RKO (cell line): Measurements from ENCODE around the gene DMXL1.
"Not testable (repeated sequence)": the region's sequence is repeated elsewhere in the genome, so short reads cannot be mapped to it uniquely, and the experiment has no call there.

Experiments used
- DNase-seq: peaks from one replicate; pipeline ENCODE4 v3.0.0-alpha.2; 2016; ENCODE audit warnings: low spot score

The DMXL1 gene

DNA sequence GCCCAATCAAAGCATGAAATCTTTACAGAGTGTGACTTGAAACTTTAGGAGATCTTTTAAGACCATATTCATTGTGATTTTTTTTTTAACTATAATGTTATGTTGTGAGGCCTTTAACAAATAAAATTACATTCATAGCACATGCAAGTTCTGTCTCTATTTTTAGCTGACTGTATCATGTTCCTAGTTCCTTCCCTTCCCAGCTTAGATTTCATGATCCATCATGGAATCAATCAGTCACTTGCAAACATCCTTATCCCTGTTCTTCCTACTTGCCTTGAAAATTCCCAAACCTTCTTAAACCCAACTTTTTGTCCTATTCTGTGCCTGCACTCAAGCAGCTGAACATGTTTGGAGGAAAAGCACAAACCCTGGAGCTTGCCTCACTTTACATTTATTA lies 141.8 kb downstream of the DMXL1 start:
- DNase-seq, result no peak

DNA sequence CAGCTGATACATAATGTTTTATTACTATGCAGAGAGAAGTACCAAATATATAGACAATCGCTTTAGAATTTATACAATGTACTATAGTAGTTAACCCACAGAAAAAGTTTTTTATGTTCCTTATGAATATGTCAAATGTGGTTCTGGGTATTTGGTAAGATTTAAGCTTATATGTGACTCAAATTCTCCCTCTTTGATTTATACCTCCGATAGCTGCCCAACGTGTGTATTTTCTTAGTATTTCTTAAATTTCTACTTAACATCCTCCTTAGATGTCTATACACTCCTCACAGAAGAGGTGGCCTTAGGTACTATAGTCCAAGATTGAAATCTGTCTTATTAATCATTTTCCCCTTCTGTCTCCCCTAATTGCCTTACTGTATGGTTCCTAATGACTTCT lies 146.3 kb downstream of the DMXL1 start:
- DNase-seq, result no peak

DNA sequence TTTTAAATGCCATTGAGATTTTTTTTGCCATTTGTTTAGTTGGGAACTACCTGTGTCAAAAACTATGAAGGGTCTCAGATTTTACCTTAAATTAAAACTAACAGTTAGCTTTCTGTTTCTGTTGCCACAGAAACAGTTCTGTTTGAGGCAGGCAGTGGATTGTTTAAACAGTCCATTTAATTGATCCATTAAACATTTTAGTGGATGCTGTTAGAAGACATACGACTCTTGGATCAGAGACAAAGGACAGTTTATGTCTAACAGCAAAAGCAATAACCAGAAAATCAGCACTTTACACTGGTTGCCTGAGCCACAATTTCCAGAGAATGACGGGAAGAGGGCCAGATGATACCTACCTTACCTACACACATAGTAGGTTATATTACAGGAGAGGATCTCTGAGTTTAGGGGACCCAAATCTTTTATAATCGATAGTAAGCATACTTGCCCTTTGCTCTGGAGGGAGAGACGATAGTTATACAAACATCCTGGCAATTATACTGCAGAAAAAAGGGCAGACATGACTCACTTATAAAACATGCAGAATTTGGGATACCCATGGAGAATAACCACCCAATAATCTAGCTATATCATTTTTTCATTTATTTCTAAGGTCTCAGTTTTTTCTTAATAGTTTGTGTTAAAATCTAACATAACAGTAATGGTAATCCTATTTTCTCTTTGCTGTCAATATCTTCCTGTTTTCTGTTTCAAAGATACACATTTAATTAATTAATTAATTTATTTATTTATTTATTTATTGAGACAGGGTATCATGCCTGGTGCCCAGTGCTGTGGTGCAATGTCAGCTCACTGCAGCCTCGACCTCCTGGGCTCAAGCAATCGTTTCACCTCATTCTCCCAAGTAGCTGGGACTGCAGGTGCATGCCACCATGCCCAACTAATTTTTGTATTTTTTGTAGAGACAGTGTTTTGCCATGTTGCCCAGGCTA lies 148.2 kb downstream of the DMXL1 start:
- no peak for DNase-seq

DNA sequence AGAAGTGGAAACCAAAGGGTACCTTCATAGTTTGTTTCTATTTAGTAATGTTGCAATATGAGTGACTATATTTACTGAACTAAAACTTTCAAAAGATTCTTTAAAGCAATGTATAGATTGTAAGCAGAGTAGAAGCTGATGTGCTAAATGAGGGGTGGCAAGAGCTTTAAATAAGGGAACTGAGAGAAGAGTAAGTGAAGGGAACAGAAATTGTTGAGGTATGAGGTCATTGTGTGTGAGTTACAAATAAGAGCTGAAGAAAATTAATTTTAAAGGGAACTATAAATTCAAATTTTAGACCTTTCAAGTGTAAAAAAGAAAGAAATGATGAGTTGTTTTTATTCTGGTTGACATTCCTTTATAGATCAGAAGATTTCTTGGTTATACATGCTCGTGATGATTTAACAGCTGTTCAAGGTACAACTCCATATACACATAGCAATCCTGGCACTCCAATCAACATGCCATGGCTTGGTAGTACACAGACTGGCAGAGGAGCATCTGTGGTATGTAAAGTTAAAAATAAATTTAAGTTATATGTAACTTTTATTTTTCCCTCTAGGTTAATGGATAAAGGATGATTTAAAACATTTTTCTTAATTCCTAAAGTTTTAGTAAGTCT lies 149.8 kb downstream of the DMXL1 start:
- no peak for DNase-seq

DNA sequence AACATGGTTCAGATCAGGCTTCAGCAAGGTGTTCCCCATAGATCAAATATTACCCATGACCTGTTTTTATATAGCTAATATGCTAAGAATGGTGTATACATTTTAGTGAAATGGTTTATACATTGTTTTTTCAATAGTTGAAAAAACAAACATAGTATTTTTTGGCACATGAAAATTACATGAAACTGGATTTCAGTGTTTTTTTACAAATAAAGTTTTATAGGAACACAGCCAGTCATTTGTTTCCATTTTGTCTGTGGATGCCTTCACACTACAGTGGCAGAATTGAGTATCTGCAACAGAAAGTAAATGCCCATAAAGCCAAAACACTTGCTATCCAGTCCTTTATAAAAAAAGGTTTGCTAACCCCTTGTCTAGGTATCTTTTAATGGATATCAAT lies 150.4 kb downstream of the DMXL1 start:
- DNase-seq, result no peak

DNA sequence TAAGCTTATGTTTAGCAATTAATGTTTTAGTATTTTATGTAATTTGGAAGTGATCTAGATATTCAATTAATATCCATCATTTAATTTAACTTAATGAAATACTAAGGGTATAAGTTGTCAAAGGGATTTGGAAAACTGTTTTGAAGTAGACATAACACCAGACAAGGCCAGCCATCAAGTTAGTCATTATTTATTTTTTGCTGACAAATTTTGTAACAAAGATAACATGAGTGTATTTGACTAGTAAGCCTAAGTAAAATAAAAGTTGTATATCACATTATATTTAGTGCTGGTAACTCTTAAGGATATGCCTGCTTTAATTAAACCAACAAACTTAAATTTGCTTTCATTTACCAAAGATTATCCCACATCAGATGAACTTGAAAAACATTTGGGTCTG lies 159.1 kb downstream of the DMXL1 start:
- DNase-seq, result no peak

DNA sequence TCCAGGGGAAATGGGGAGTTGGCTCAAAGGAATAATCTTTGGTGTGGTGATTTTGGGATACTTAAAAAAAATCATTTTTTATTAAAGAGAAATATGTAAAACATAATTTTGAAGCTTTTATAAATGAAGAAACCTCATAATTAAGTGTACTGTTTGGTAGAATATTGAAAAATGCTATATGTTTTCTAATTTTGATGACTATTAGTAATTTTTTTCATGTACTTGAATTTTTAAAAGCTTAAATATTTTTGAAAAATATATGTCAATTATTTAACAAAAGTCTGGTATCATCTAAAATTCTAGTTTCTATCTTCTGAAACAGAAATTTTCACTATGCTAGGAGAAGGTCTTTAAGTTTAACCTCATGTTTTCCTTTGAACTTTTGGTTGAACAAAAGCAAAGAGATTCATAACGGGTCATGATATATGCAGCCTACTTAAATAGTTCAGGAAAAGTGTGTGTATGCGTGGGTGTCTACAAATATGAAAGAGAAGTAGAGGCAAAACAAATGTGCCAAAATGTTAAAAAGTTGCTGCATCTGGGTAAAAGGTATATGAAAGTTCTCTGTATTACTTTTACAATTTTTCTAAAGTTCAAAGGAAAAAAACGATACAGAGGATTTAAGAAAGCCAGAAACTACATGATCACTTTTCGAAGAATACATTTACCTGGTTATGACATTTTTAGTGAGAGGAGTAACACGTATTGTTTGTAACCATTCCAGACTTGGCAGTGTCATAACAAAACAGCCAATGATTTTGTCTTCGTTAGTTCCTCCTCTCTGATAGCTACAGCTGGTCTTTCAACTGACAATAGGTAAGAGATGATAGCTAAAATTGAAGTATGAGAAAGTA lies 167.6 kb downstream of the DMXL1 start:
- DNase-seq, result no peak

DNA sequence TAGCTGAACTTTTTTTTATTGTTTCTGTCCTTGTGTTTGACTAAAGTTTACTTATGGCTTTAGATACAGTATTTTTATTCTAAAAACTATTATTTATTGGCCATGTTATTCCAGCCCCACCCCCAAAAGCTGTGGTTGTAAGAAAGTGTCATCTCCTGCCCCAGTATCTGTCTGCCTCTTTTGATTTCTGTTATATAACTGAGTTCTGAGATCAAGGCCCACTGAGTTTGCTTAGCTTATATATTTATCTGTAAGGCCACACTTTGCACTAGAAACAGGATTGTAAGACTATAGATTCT lies 168.2 kb downstream of the DMXL1 start:
- DNase-seq, result no peak

DNA sequence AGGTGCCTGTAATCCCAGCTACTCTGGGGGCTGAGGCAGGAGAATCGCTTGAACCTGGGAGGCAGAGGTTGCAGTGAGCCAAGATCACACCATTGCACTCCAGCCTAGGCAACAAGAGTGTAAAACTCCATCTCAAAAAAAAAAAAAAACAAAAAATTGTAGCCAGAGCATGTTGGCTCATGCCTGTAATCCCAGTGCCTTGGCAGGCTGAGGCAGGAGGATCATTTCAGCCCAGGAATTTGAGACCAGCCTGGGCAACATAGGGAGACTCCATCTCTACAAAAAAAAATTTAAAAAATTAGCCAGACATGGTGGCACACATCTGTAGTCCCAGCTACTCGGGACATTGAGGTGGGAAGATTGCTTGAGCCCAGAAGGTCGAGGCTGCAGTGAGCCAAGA lies 168.9 kb downstream of the DMXL1 start:
- DNase-seq, result not testable (repeated sequence)

DNA sequence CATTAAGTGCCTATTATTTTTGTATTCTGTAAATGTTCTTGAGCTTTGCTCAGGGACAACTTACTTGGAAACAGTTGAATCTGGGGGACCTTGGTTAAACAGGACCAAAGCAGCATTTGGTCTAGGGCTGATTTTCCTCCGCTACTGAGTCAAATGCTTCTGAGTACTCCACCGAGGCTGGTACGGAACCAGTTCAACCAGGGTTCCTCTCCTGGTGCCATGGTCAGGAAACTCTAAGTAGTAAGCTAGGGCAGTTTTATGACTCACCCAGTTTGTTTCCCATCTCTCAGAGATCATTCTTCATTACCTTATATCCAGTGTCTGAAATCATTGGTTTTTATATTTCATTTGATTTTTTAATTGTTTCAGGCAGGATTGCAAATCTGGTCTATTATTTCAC lies 173.0 kb downstream of the DMXL1 start:
- DNase-seq, result no peak

DNA sequence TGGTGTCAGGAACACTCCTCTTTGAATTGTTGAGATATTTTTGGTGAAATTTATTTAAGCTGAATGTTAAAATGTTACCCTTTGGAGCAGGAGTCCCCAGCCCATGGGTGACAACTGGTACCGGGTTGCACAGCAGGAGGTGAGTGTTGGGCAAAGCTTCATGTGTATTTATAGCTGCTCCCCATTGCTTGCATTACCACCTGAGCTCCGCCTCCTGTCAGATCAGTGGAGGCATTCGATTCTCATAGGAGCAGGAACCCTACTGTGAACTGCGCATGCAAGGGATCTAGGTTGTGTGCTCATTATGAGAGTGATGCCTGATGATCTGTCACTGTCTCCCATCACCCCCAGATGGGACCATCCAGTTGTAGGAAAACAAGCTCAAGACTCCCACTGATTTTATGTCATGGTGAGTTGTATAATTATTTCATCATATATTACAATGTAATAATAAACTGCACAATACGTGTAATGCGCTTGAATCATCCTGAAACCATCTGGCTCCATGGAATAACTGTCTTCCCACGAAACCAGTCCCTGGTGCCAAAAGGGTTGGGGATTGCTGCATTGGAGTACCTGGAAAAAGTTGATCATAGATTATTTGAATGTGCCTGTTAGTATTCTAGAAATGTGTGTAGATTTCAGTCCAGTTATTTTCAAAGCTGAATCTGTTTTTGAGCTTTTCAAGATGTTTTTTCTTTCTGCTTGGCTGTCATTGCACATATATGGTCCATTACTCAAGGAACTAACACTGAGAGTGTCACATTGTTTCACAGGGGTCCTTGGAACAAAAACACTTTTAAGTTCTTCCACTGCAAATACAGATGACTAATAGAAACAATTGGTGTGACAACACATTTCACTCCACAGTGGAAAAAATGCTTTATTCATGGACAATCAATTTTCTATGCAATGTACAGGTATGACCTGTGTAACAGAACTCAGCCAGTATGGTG lies 180.3 kb downstream of the DMXL1 start:
- DNase-seq, result no peak

DNA sequence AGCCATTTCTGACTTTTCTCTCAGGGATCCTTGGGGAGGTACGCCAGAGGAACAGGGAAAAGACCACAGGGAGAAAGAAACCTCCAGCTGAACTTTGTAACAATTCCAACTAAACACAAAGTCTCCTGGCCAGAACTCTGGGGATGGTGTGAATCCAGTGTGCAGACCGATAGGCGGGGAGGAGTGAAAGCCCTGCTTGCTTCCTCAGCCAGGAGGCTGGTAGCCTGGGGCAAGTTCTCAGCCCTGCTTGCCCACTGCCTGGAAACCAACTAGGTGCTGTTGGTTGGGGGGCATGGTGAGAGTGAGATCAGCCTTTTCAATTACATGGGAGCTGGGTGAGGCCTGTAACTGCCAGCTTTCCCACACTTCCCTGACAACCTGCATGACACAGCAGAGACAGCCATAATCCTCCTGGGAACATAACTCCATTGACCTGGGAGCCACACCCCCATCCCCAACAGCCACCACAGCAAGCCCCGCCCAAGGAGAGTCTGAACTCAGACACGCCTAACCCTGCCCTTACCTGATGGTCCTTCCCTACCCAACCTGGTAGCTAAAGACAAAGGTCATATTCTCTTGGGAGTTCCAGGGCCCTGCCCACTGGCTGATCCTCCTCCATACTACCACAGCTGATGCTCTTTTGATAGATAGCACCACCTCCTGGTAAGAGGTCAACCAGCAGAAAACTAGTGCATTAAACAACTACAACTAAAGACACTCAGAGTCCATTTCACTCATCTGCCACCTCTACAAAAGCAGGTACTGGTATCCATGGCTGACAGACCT lies 184.9 kb downstream of the DMXL1 start:
- DNase-seq, result peak; percentile 27

DNA sequence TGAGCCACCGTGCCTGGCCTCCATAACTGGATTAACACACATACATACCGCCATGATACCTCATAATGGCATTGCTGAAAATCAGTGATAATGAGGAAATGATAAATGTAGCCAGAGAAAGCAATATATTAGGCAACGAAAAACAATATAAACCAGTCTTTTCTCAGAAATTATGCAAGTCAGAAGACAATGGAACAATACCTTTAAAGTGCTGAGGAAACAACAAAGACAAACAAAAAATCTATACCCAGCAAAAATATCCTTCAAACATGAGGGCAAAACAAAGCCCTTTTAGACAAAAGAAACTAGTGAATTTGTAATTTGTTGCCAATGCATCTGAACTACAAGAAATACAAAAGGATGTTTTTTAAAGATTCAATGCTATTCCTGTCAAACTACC lies 186.7 kb downstream of the DMXL1 start:
- no peak for DNase-seq

DNA sequence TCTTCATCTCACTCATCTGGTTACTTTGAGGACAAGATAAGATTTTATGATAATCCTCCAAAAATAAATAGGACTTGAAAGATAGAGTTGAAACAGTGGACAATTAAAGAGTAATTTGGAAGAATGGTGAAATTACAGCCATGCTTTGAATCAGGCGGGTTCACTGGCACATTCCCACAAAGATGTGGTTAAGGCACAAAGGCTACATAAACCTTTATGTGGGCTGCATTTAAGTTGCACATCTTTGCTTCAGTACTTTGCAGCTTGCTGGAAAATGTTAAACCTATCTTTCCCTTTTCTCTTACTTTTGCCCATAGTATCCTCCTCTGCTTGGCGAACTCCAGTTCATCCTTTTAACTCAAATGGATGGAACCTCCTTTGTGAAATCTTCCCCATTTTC lies 192.8 kb downstream of the DMXL1 start:
- no peak for DNase-seq

DNA sequence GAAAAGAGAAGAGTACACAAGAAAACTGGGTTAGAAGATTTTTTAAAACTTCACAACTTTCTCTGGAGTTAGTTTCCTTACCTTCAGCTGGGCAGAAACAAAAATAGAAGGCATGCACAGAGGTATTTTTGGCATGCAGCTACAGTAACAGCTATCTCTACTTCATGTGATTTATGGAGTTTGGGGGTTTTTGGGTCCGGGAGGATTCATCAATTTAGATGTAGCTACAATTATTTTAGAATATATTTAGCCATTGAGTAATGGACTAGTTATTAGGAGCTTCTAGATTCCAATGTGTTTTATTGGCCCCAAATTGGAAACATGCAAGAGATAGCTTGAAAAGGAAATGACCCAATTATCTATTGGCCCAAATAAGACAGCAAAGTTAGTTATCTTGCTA lies 193.3 kb downstream of the DMXL1 start:
- DNase-seq, result no peak

DNA sequence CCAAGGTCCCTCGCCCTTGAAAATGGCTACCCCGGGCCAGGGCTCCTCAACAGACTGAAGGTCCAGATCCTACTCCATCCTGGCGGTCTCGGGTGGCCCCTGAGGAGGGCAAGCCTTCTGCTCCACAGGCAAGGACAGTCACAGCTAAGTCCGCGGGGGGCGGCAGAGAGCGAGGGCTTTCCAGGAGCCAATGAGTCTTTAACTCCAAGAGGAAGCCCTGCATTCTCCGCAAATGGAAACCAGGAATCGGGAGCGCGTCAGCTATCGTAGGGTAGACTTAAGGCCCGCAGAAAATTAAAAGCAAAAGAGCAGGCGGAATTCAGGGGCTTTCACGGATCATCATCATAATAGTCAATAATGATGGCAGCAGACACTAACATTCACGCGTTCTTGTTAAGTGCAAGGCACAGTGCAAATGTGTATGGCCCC lies 197.1 kb downstream of the DMXL1 start:
- peak; percentile 96 for DNase-seq

DNA sequence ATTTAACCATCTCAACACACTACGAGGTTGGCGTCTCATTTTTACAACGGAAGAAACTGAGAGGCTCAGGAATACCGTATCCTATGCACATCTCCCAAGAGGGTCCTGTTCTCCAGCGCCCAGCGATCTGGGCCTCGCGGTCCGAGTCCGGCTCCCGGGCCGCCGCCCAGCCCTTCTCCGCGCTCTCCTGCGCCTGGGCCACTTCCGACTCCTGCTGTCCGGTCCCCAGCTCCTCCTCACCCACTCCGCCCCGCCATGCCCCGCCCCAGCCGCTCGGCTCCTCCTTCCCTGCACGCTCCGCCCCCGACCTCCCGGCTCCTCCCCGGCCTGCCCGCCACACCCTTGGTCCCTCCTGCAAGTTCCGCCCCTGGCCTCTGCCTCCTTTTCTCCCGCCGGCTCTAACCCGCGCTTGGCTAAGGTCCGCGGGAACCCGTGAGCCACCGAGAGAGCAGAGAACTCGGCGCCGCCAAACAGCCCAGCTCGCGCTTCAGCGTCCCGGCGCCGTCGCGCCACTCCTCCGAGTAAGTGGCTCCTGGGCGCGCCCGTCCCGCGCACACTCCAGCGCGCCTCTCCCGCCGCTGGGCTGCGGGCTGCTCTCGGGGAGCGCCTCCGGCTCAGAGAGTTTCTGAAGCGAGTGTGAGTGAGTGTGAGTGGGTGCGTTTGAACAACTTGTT lies 197.6 kb downstream of the DMXL1 start:
- DNase-seq, result peak; percentile 90

DNA sequence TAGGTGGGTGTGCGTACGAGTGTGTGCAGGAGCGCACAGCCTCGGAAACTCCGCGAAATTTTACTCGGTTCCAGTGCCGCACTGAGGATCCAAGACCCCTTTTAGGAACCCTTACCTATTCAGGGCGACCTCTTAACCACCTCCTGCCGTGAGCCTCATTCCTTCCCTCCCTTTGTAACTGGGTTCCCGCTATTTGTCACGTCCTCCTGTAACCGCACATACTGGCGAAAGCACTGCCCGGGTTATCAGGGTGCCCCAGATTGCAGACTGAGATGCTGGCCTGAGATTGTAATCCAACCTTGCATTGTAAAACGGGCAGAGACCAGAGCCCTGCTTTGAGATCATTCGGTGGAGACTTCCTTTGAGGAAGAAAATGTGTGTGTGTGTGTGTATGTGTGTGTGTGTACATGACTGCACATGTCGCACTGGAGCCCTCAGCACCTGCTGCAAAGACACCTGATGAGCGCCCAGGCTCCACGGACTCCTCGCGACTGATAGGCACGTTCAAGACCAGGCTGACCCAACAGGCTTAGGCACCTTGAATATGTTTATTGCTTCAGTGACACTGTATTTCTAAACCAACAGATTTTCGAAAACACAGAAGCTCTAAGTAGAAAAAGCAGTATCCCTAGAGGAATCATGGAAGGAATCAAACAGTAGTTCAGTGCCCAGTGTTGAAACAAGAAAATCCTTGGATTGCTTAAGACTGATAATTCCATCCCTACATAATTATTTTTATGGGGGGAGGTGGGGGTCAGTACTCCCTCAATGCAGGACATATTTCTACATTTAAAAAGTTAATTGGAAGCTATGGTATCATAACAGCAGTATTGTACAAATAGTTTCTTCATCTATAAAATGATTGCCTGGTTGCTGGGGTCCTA lies 198.4 kb downstream of the DMXL1 start:
- peak; percentile 58 for DNase-seq

DNA sequence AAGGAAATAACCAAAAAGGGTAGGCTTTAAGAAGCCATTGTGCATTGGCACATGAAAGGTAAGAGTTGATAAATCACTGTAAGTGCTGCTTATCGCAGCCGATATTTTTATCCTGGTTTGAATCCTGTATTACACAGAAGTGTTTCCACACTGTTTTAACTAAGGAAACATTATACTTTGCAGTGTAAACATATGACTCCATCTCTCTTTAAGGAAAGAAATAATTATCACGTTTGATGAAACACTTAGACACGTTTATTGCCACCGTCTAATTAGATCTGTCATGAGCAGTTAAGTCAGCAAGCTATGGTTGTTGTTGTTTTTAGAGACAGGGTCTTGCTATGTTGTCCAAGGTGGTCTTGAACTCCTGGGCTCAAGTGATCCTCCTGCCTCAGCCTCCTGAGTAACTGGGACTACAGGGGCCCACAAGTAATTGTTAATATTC lies 199.3 kb downstream of the DMXL1 start:
- no peak for DNase-seq
